H1 (cell line): Measurements from ENCODE around the gene GALNT18. TPM values are rescaled to one million over a fixed set of nuclear protein-coding genes. Genes with fewer than 3 reads are reported as not detected.

Experiments
- CTCF ChIA-PET: fragments of 300-600 bp; sonication (Branson Sonifier 250); formaldehyde crosslinking; loops from one replicate; lab custom pipeline; 2021; ENCODE audit not compliant: partially characterized antibody; lab: Charles Lee
- POLR2A ChIA-PET: fragments of 300-600 bp; sonication (Branson Sonifier 250); formaldehyde crosslinking; loops from one replicate; lab custom pipeline; 2021; ENCODE audit warnings: inconsistent platforms; ENCODE audit not compliant: partially characterized antibody; lab: Charles Lee
- DNase-seq, 2 experiments: peaks; one replicate each; pipeline versions ENCODE4 v3.0.0 to v3.0.0-alpha.2; 2010 to 2022; ENCODE audit warnings: low spot score in 2 of 2, low read depth in 1 of 2, mixed read lengths in 1 of 2
- FAIRE-seq: peaks from 2 replicates; lab custom pipeline; 2011; peaks lifted over from hg19 to GRCh38; lab: Jason Lieb, UNC
- H2AFZ ChIP-seq: 2 replicates; pipeline ENCODE4 v1.8.1; 2012; ENCODE audit warnings: low read length, inconsistent platforms
- H2AK5ac ChIP-seq: 2 replicates; pipeline ENCODE4 v1.6.1; 2013; ENCODE audit warnings: low read depth, low read length
- H2BK120ac ChIP-seq: replicated peaks from 2 replicates; pipeline ENCODE3; 2013; ENCODE audit warnings: low read depth, low read length, inconsistent platforms
- H2BK12ac ChIP-seq: 2 replicates; pipeline ENCODE4 v1.6.1; 2013; ENCODE audit warnings: low read depth, low read length
- H2BK15ac ChIP-seq: 2 replicates; pipeline ENCODE4 v1.6.1; 2013; ENCODE audit warnings: low read length
- H2BK20ac ChIP-seq: 2 replicates; pipeline ENCODE4 v1.6.1; 2013; ENCODE audit warnings: low read length
- H2BK5ac ChIP-seq: 2 replicates; pipeline ENCODE4 v1.6.1; 2013; ENCODE audit warnings: low read depth, low read length
- H3K14ac ChIP-seq: 2 replicates; pipeline ENCODE4 v1.6.1; 2013; ENCODE audit warnings: inconsistent platforms; ENCODE audit not compliant: insufficient read length
- H3K18ac ChIP-seq: 2 replicates; pipeline ENCODE4 v1.6.1; 2013; ENCODE audit warnings: low read length; ENCODE audit errors: extremely low read depth
- H3K23ac ChIP-seq: 2 replicates; pipeline ENCODE4 v1.6.1; 2013; ENCODE audit warnings: inconsistent platforms; ENCODE audit not compliant: insufficient read length
- H3K23me2 ChIP-seq: 2 replicates; pipeline ENCODE4 v1.6.1; 2013; ENCODE audit warnings: low read depth, low read length
- H3K27ac ChIP-seq: 2 replicates; pipeline ENCODE4 v1.6.1; 2011; ENCODE audit warnings: low read depth, low read length, inconsistent platforms
- H3K27me3 ChIP-seq, 4 experiments: replicated peaks in 1 of 4; 1 replicate in 1 of 4; 2 replicates in 3 of 4; pipeline versions ENCODE4 v1.6.1 to v1.8.1; 2011 to 2013; ENCODE audit warnings: low read length in 3 of 4, mild to moderate bottlenecking in 3 of 4, inconsistent platforms in 2 of 4, mixed read lengths in 2 of 4, moderate library complexity in 1 of 4; ENCODE audit not compliant: control insufficient read depth in 3 of 4, insufficient read depth in 3 of 4; ENCODE audit errors: extremely low read depth in 1 of 4
- H3K36me3 ChIP-seq, 4 experiments: 2 replicates each; pipeline versions ENCODE4 v1.6.1 to v1.8.1; 2011 to 2013; ENCODE audit warnings: mild to moderate bottlenecking in 4 of 4, low read length in 3 of 4, moderate library complexity in 2 of 4, control low read depth in 1 of 4, inconsistent platforms in 1 of 4; ENCODE audit not compliant: insufficient read depth in 4 of 4, control insufficient read depth in 2 of 4
- H3K4ac ChIP-seq: replicated peaks from 2 replicates; pipeline ENCODE3; 2013; ENCODE audit warnings: low read length, low read depth, mixed read lengths, inconsistent platforms; ENCODE audit not compliant: insufficient read length
- H3K4me1 ChIP-seq, 4 experiments: replicated peaks in 1 of 4; 1 replicate in 1 of 4; 2 replicates in 3 of 4; pipeline versions ENCODE4 v1.6.1 to v1.8.1; 2011 to 2013; ENCODE audit warnings: low read length in 3 of 4, inconsistent platforms in 2 of 4, mixed read lengths in 1 of 4; ENCODE audit not compliant: insufficient read depth in 4 of 4, control insufficient read depth in 3 of 4
- H3K4me2 ChIP-seq, 2 experiments: 2 replicates each; pipeline versions ENCODE4 v1.6.1 to v1.8.1; 2011 to 2013; ENCODE audit warnings: low read depth in 2 of 2, low read length in 2 of 2, control low read depth in 1 of 2, inconsistent platforms in 1 of 2, mild to moderate bottlenecking in 1 of 2; ENCODE audit not compliant: insufficient read depth in 1 of 2
- H3K4me3 ChIP-seq, 4 experiments: fragments of 200-600, 300-600 bp in 1 of 4; sonication (generic), shearing (Covaris generic), sonication (Bioruptor Twin) in 1 of 4; 2 replicates each; pipeline versions ENCODE4 v1.5.1 to v1.8.1; 2011 to 2016; ENCODE audit warnings: low read length in 4 of 4, low read depth in 3 of 4, control low read depth in 2 of 4, inconsistent platforms in 2 of 4, mild to moderate bottlenecking in 2 of 4, mixed read lengths in 1 of 4, moderate library complexity in 1 of 4; ENCODE audit not compliant: insufficient read depth in 2 of 4; ENCODE audit errors: extremely low read depth in 1 of 4
- H3K56ac ChIP-seq: replicated peaks from 2 replicates; pipeline ENCODE3; 2013; ENCODE audit warnings: low read depth, mild to moderate bottlenecking, mixed read lengths, low read length, inconsistent platforms; ENCODE audit not compliant: insufficient read length
- H3K79me1 ChIP-seq: 2 replicates; pipeline ENCODE4 v1.6.1; 2013; ENCODE audit warnings: low read depth, low read length, control low read depth
- H3K79me2 ChIP-seq, 2 experiments: 2 replicates each; pipeline versions ENCODE4 v1.6.1 to v1.8.1; 2012 to 2013; ENCODE audit warnings: low read length in 2 of 2, mild to moderate bottlenecking in 2 of 2, inconsistent platforms in 1 of 2; ENCODE audit not compliant: insufficient read depth in 2 of 2, control insufficient read depth in 1 of 2
- H3K9ac ChIP-seq, 4 experiments: replicated peaks in 1 of 4; 1 replicate in 1 of 4; 2 replicates in 3 of 4; pipeline versions ENCODE4 v1.6.1 to v1.8.1; 2011 to 2013; ENCODE audit warnings: low read depth in 3 of 4, low read length in 3 of 4, control low read depth in 2 of 4, mild to moderate bottlenecking in 2 of 4, moderate library complexity in 2 of 4, inconsistent platforms in 1 of 4; ENCODE audit errors: extremely low read depth in 1 of 4
- H3K9me3 ChIP-seq, 2 experiments: 2 replicates each; pipeline versions ENCODE4 v1.6.1 to v1.8.1; 2012 to 2013; ENCODE audit warnings: mild to moderate bottlenecking in 2 of 2, moderate library complexity in 2 of 2, control low read depth in 1 of 2, inconsistent platforms in 1 of 2, low read depth in 1 of 2, low read length in 1 of 2, mixed read lengths in 1 of 2; ENCODE audit not compliant: insufficient read depth in 2 of 2
- H4K20me1 ChIP-seq, 2 experiments: replicated peaks in 1 of 2; 2 replicates each; pipeline versions ENCODE3 to v1.8.1; 2011 to 2013; ENCODE audit warnings: inconsistent platforms in 2 of 2, low read length in 2 of 2, mild to moderate bottlenecking in 1 of 2; ENCODE audit not compliant: insufficient read depth in 2 of 2, control insufficient read depth in 1 of 2
- H4K5ac ChIP-seq: 2 replicates; pipeline ENCODE4 v1.6.1; 2013; ENCODE audit warnings: low read length, low read depth, mixed read lengths, inconsistent platforms; ENCODE audit not compliant: insufficient read length
- H4K8ac ChIP-seq: 2 replicates; pipeline ENCODE4 v1.8.0; 2013; ENCODE audit warnings: mild to moderate bottlenecking, moderate library complexity, low read length, inconsistent platforms; ENCODE audit not compliant: insufficient read depth; ENCODE audit errors: extremely low read depth
- H4K91ac ChIP-seq: replicated peaks from 2 replicates; pipeline ENCODE3; 2013; ENCODE audit warnings: low read length, mixed read lengths, inconsistent platforms; ENCODE audit not compliant: insufficient read length
- BACH1 ChIP-seq: IDR thresholded peaks from 2 replicates; pipeline ENCODE4 v1.6.1; 2012; ENCODE audit warnings: low read length, improper control_type of control experiment
- BCL11A ChIP-seq, 2 experiments: IDR thresholded peaks; one replicate each; pipeline ENCODE4 v1.6.1; 2011; ENCODE audit warnings: low read depth in 2 of 2, low read length in 2 of 2, mild to moderate bottlenecking in 2 of 2
- CBX5 ChIP-seq: fragments of 300-800, 300-1000 bp; sonication (generic); IDR thresholded peaks from 2 replicates; pipeline ENCODE4 v1.7.1; 2016; ENCODE audit warnings: antibody characterized with exemption, low read length, low read depth
- CHD2 ChIP-seq: IDR thresholded peaks from 2 replicates; pipeline ENCODE4 v1.6.1; 2012; ENCODE audit warnings: low read length, improper control_type of control experiment
- CTBP2 ChIP-seq: IDR thresholded peaks from 2 replicates; pipeline ENCODE4 v1.7.0; 2011; ENCODE audit warnings: borderline replicate concordance, mild to moderate bottlenecking, moderate library complexity, mixed read lengths, low read length; ENCODE audit not compliant: insufficient read depth, insufficient read length
- KDM4A ChIP-seq: IDR thresholded peaks from one replicate; pipeline ENCODE4 v1.7.1; 2012; ENCODE audit warnings: low read depth, mild to moderate bottlenecking, moderate library complexity, low read length, inconsistent platforms; ENCODE audit not compliant: severe bottlenecking
- POU5F1 ChIP-seq: IDR thresholded peaks from 2 replicates; pipeline ENCODE4 v1.6.1; 2011; ENCODE audit warnings: low read depth, mild to moderate bottlenecking, low read length, moderate library complexity
- SAP30 ChIP-seq: fragments of 300-600 bp; sonication (generic); IDR thresholded peaks from 2 replicates; pipeline ENCODE4 v1.7.1; 2012; ENCODE audit warnings: low read length, moderate library complexity, mild to moderate bottlenecking, inconsistent platforms; ENCODE audit not compliant: insufficient read depth, insufficient replicate concordance
- SIN3A ChIP-seq, 2 experiments: IDR thresholded peaks in 1 of 2; conservative IDR thresholded peaks in 1 of 2; 2 replicates each; pipeline ENCODE4 v1.6.1; 2011 to 2012; ENCODE audit warnings: low read length in 2 of 2, improper control_type of control experiment in 1 of 2, low read depth in 1 of 2, mild to moderate bottlenecking in 1 of 2
- USF2 ChIP-seq: IDR thresholded peaks from 2 replicates; pipeline ENCODE4 v1.6.1; 2011; ENCODE audit warnings: low read length, improper control_type of control experiment
- WGBS, 2 experiments: shearing (Covaris generic) in 1 of 2; methylation state at CpG; one replicate each; pipeline versions ENCODE4 v1.1.6 to v1.1.7; 2013 to 2015; ENCODE audit warnings: low lambda C conversion rate in 2 of 2, mixed read lengths in 2 of 2, inconsistent platforms in 1 of 2, low coverage in 1 of 2, missing lambda C conversion rate in 1 of 2; ENCODE audit not compliant: insufficient replicate concordance in 2 of 2, insufficient coverage in 1 of 2, insufficient read length in 1 of 2; ENCODE audit errors: extremely low coverage in 1 of 2, missing lambda C conversion rate in 1 of 2; 5-methylcytosine and 5-hydroxymethylcytosine counted together
- polyA plus RNA-seq, 7 experiments: library from polyadenylated mRNA; depleted of rRNA in 3 of 7; stranded (reverse) in 5 of 7; unstranded in 2 of 7; fragments of >200 nt in 5 of 7; fragments of 200-250 nt in 2 of 7; gene quantifications; 1 replicate in 5 of 7; 2 replicates in 1 of 7; 4 replicates in 1 of 7; pipeline versions ENCODE4 v1.2.1 to v1.2.3, GENCODE V29; 2011 to 2013; ENCODE audit warnings: missing spikeins in 2 of 7, mixed read lengths in 2 of 7
- total RNA-seq: library from RNA; stranded (reverse); fragmentation: NEBNext Ultra II Directional; extraction: Animal tissue kit (Norgen Biotek cat#: 25700); gene quantifications from 2 replicates; pipeline ENCODE4 v1.2.1, GENCODE V29; 2021
- TF ChIP-seq, protein P1 (sequence below): IDR thresholded peaks from 2 replicates; pipeline ENCODE4 v1.6.1; 2012; ENCODE audit warnings: inconsistent platforms

GALNT18 gene
- total and polyA plus RNA-seq, 2 of the 8 experiments (the other 6 are each of a cell fraction or from before 2014, with no cell fraction given), result 6.0 to 9.4 TPM

DNA sequence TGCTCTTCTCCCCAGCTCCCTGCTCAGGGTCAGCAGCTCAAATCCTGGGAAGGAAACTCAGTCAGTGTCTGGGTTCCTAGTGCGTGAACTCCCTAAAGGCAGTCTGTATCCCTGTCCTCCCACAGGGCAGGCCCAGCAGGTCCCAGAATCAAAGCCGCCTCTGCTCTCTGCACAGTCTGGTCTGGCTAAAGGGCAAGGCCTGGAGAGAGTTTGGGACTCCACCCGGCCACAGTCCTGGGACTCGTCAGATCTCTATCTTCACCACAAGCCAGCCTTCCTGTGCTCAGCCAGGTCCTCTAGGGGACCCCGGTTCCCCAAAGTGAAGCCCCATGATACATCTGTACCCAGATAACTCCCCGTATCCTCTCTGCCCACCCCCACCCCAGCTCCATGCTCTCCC lies 212.6 kb downstream of the GALNT18 start:
- Histone ChIP-seq H2BK15ac (no peak overlapping the region), H3K79me1 (no peaks in the 10 kb centered on the region), H3K79me2 (no peaks in the 10 kb centered on the region), H3K9ac (no peak overlapping the region), H2BK120ac (no peak overlapping the region), H3K36me3 (no peaks in the 10 kb centered on the region), H4K8ac (no peak overlapping the region), H3K4me1 (peaks cover 0 to 7% (median 5%) of the 10 kb centered on the region in 4 experiments; a peak in 3 of 7 replicates), H3K14ac (no peak overlapping the region), H4K5ac (no peak overlapping the region), H3K18ac (no peak overlapping the region), H2AFZ (no peak overlapping the region), H3K4me3 (no peak overlapping the region), H4K91ac (no peak overlapping the region), H4K20me1 (no peaks in the 10 kb centered on the region), H3K9me3 (no peaks in the 10 kb centered on the region), H2AK5ac (no peak overlapping the region), H3K27ac (no peak overlapping the region), H2BK12ac (no peak overlapping the region), H2BK20ac (no peak overlapping the region), H3K4me2 (no peak overlapping the region), H3K4ac (no peak overlapping the region), H3K56ac (no peak overlapping the region), H3K23ac (no peak overlapping the region), H3K23me2 (no peaks in the 10 kb centered on the region), H3K27me3 (no peaks in the 10 kb centered on the region), H2BK5ac (no peak overlapping the region)
- POLR2A ChIA-PET, result no interaction called here
- no peak for FAIRE-seq
- CTCF ChIA-PET, result interaction anchor here (0.6 to 3.7 kb wide), 3 partner anchors 8 to 379 kb away, joined by 3 to 15 read pairs (median 3); no protein-coding TSS in a partner anchor
- WGBS, 2 experiments, result 88% methylated on average over 6 of the region's 6 CpGs; no CpG with 5 or more reads in 1 of the 2 experiments
- DNase-seq, result no peak
- no peak for TF ChIP-seq SAP30
- TF ChIP-seq CHD2, result no peak
- no peak for TF ChIP-seq BCL11A (IDR thresholded peaks at IDR 0.05; ENCODE audit: low read depth in 2 of 2, low read length in 2 of 2)
- no peak for TF ChIP-seq BACH1
- TF ChIP-seq, protein P1, sequence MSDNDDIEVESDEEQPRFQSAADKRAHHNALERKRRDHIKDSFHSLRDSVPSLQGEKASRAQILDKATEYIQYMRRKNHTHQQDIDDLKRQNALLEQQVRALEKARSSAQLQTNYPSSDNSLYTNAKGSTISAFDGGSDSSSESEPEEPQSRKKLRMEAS, result no peak
- no peak for TF ChIP-seq SIN3A (conservative IDR thresholded peaks at IDR 0.05 in 1 of 2, IDR thresholded peaks at IDR 0.05 in 1 of 2; ENCODE audit: low read depth in 1 of 2, low read length in 2 of 2)
- no peak for TF ChIP-seq CTBP2
- no peak for TF ChIP-seq POU5F1
- TF ChIP-seq USF2, result no peak
- no peak for TF ChIP-seq CBX5
- no peak for TF ChIP-seq KDM4A
